ENCODE results near the gene BCL6B. TPM values are rescaled to one million over a fixed set of nuclear protein-coding genes. Genes with fewer than 3 reads are reported as not detected.
A peak's percentile ranks its signal among the peaks of the same experiment; 100 is the strongest.
"Not testable (repeated sequence)": the region's sequence is repeated elsewhere in the genome, so short reads cannot be mapped to it uniquely, and the experiment has no call there.

The BCL6B gene
- total RNA-seq (2021) (0.44 and 0.58 TPM in 2 replicates), Bru-seq, nascent RNA (not detected), BruChase-seq, experiment 1, labeled RNA remaining after a 2-hour chase (percentile 24 among the genes with signal in this experiment), BruChase-seq, experiment 2, labeled RNA remaining after a 6-hour chase (not detected)
- long read RNA-seq, partial matches to known transcripts = 0 of 1 reads
- long read RNA-seq, other reads (novel, unspliced or antisense) = 1 of 1 reads

- DNase-seq (ENCODE audit: low spot score) = no peak
- ChIA-PET CTCF (interaction anchor here (0.6 to 1.0 kb wide), 3 partner anchors 23 to 538 kb away, joined by 3 to 4 read pairs (median 3); no protein-coding TSS in a partner anchor), POLR2A (ENCODE audit: low non-redundant PET) (no interaction called here)
- Histone ChIP-seq H3K27ac (ENCODE audit: low read depth, low read length, poor library complexity, severe bottlenecking) (peak within 1 kb of the TSS; percentile 35), H3K27me3 (replicated peaks; ENCODE audit: insufficient read depth, low read depth, low read length, poor library complexity) (no peaks in the 10 kb centered on the region), H3K9me3 (ENCODE audit: low read depth, low read length, poor library complexity, severe bottlenecking) (no peaks in the 10 kb centered on the region), H3K4me3 (ENCODE audit: low read depth, low read length, poor library complexity, severe bottlenecking) (peak within 1 kb of the TSS; percentile 21), H3K4me1 (ENCODE audit: insufficient read depth, low read length, poor library complexity, severe bottlenecking) (peaks cover 4% of the 10 kb centered on the region), H3K36me3 (ENCODE audit: insufficient read depth, low read length, poor library complexity, severe bottlenecking) (no peaks in the 10 kb centered on the region)
- BruUV-seq (replicated peaks) = no TSS peak
- TF ChIP-seq EZH2 (IDR thresholded peaks at IDR 0.05; ENCODE audit: borderline replicate concordance, low read depth, low read length, poor library complexity, severe bottlenecking) (no peak), CTCF (conservative IDR thresholded peaks at IDR 0.05; ENCODE audit: low read depth, low read length) (no peak)
- intact Hi-C loops (cut with micrococcal nuclease; ENCODE audit: unreplicated experiment) = loop anchor here (5.0 kb wide), 1 partner anchor 111 kb away; no protein-coding TSS in a partner anchor
These were observed at the start of gene BCL6B for GRCh38 chr17:7022781-7023571. Gene BCL6B, plus strand, starts transcription at chr17:7023050. Its CDS starts 622 bp downstream, at chr17:7023672.

GRCh38 chr17:6979440-6979839 is 43.4 kb upstream of the BCL6B start:
- H3K27ac ChIP-seq (ENCODE audit: low read depth, low read length, poor library complexity, severe bottlenecking); H3K4me3 ChIP-seq (ENCODE audit: low read depth, low read length, poor library complexity, severe bottlenecking); DNase-seq (ENCODE audit: low spot score); H3K9me3 ChIP-seq (ENCODE audit: low read depth, low read length, poor library complexity, severe bottlenecking); POLR2A ChIA-PET (ENCODE audit: low non-redundant PET); H3K27me3 ChIP-seq (replicated peaks; ENCODE audit: insufficient read depth, low read depth, low read length, poor library complexity); BruUV-seq (replicated peaks); H3K36me3 ChIP-seq (ENCODE audit: insufficient read depth, low read length, poor library complexity, severe bottlenecking); CTCF ChIA-PET; H3K4me1 ChIP-seq (ENCODE audit: insufficient read depth, low read length, poor library complexity, severe bottlenecking); intact Hi-C loops (cut with micrococcal nuclease; ENCODE audit: unreplicated experiment): not testable (repeated sequence)

GRCh38 chr17:6981426-6981825 is 41.4 kb upstream of the BCL6B start:
- no peaks in the 10 kb centered on the region for H3K36me3 ChIP-seq (ENCODE audit: insufficient read depth, low read length, poor library complexity, severe bottlenecking)
- H3K4me3 ChIP-seq (ENCODE audit: low read depth, low read length, poor library complexity, severe bottlenecking) = no peak overlapping the region
- H3K9me3 ChIP-seq (ENCODE audit: low read depth, low read length, poor library complexity, severe bottlenecking) = no peaks in the 10 kb centered on the region
- ChIA-PET CTCF (no interaction called here), POLR2A (ENCODE audit: low non-redundant PET) (no interaction called here)
- H3K27me3 ChIP-seq (replicated peaks; ENCODE audit: insufficient read depth, low read depth, low read length, poor library complexity) = no peaks in the 10 kb centered on the region
- BruUV-seq (replicated peaks) = no TSS peak
- intact Hi-C loops (cut with micrococcal nuclease; ENCODE audit: unreplicated experiment) = no loop called here
- TF ChIP-seq CTCF (conservative IDR thresholded peaks at IDR 0.05; ENCODE audit: low read depth, low read length) (no peak), EZH2 (IDR thresholded peaks at IDR 0.05; ENCODE audit: borderline replicate concordance, low read depth, low read length, poor library complexity, severe bottlenecking) (no peak)
- H3K4me1 ChIP-seq (ENCODE audit: insufficient read depth, low read length, poor library complexity, severe bottlenecking) = no peaks in the 10 kb centered on the region
- no peak overlapping the region for H3K27ac ChIP-seq (ENCODE audit: low read depth, low read length, poor library complexity, severe bottlenecking)
- DNase-seq (ENCODE audit: low spot score) = no peak

Measured in A673 (cell line).